HepG2 (cell line): ENCODE data around the gene ITIH1. TPM values are rescaled to one million over a fixed set of nuclear protein-coding genes. Genes with fewer than 3 reads are reported as not detected.

Experiments
- ATAC-seq: fragments of 200-7000 bp; cut with Tn5 transposase; 3 replicates; pipeline ENCODE4 v1.9.1; 2020; ENCODE audit warnings: mild to moderate bottlenecking, moderate library complexity
- BruUV-seq: library from RNA; stranded (reverse); fragments of 400-500 nt; replicated peaks from 2 replicates; lab custom pipeline; 2021; lab: Mats Ljungman, UMichigan
- CTCF ChIA-PET: fragments of 300-600 bp; formaldehyde crosslinking; extraction: SDS; loops from one replicate; lab custom pipeline; 2021; ENCODE audit warnings: low total read pairs, inconsistent platforms, low intra/inter-chr PET ratio; lab: Yijun Ruan, JAX
- POLR2A ChIA-PET: fragments of 350-600 bp; sonication (Branson Sonifier 250); formaldehyde crosslinking; loops from one replicate; lab custom pipeline; 2020; ENCODE audit warnings: antibody characterized with exemption, inconsistent platforms; lab: Yijun Ruan, JAX
- DNase-seq: peaks from one replicate; pipeline ENCODE4 v3.0.0-alpha.2; 2015; ENCODE audit warnings: low spot score
- FAIRE-seq: peaks from 3 replicates; lab custom pipeline; 2011; peaks lifted over from hg19 to GRCh38; lab: Jason Lieb, UNC
- H2AFZ ChIP-seq: one replicate; pipeline ENCODE4 v1.6.1; 2011; ENCODE audit warnings: low read length, inconsistent platforms
- H3K27ac ChIP-seq: fragments of 300-600 bp; 3 replicates; pipeline ENCODE4 v1.8.0; 2011; ENCODE audit warnings: mixed run types, mild to moderate bottlenecking, mixed read lengths, low read length, inconsistent platforms; ENCODE audit not compliant: insufficient read depth; ENCODE audit errors: extremely low read length
- H3K27me3 ChIP-seq, 2 experiments: fragments of 200-600 bp in 1 of 2; 2 replicates in 1 of 2; 3 replicates in 1 of 2; pipeline versions ENCODE4 v1.6.0 to v1.8.0; 2011; ENCODE audit warnings: low read length in 2 of 2, mild to moderate bottlenecking in 2 of 2, moderate library complexity in 2 of 2, inconsistent platforms in 1 of 2; ENCODE audit not compliant: insufficient read depth in 2 of 2, control insufficient read depth in 1 of 2
- H3K36me3 ChIP-seq, 2 experiments: fragments of 200-600 bp in 1 of 2; replicated peaks in 1 of 2; 2 replicates in 1 of 2; 3 replicates in 1 of 2; pipeline versions ENCODE4 v1.5.1 to v1.8.0; 2011; ENCODE audit warnings: low read length in 2 of 2, inconsistent platforms in 1 of 2; ENCODE audit not compliant: insufficient read depth in 2 of 2, control insufficient read depth in 1 of 2
- H3K4me1 ChIP-seq: 2 replicates; pipeline ENCODE4 v1.5.1; 2012; ENCODE audit warnings: low read length, inconsistent platforms; ENCODE audit not compliant: insufficient read depth
- H3K4me2 ChIP-seq: 2 replicates; pipeline ENCODE4 v1.6.0; 2011; ENCODE audit warnings: low read depth, low read length, inconsistent platforms
- H3K4me3 ChIP-seq, 3 experiments: fragments of 200-600 bp in 1 of 3; sonication (generic), shearing (Covaris generic) in 1 of 3; replicated peaks in 1 of 3; 2 replicates each; pipeline ENCODE4 v1.5.1; 2011 to 2016; ENCODE audit warnings: low read length in 3 of 3, inconsistent platforms in 2 of 3, low read depth in 2 of 3, mild to moderate bottlenecking in 2 of 3, control low read depth in 1 of 3, mixed read lengths in 1 of 3; ENCODE audit not compliant: insufficient read depth in 1 of 3
- H3K79me2 ChIP-seq: one replicate; pipeline ENCODE4 v1.6.1; 2011; ENCODE audit warnings: low read length, inconsistent platforms; ENCODE audit not compliant: insufficient read depth
- H3K9ac ChIP-seq: 2 replicates; pipeline ENCODE4 v1.6.0; 2011; ENCODE audit warnings: mild to moderate bottlenecking, low read depth, low read length, inconsistent platforms; ENCODE audit not compliant: insufficient read depth
- H3K9me3 ChIP-seq: 2 replicates; pipeline ENCODE4 v1.5.1; 2012; ENCODE audit warnings: mild to moderate bottlenecking, low read length
- H4K20me1 ChIP-seq: 2 replicates; pipeline ENCODE4 v1.6.0; 2011; ENCODE audit warnings: inconsistent platforms, mild to moderate bottlenecking, low read length, moderate library complexity; ENCODE audit not compliant: insufficient read depth
- ELF1 ChIP-seq: sonication (generic); formaldehyde crosslinking; IDR thresholded peaks from 2 replicates; pipeline ENCODE4 v1.4.0; 2020; ENCODE audit warnings: missing genetic modification reagents
- FOXJ3 ChIP-seq: sonication (generic); formaldehyde crosslinking; IDR thresholded peaks from 2 replicates; pipeline ENCODE4 v1.4.0; 2020; ENCODE audit warnings: missing genetic modification reagents, mild to moderate bottlenecking, borderline replicate concordance
- GPN1 ChIP-seq: sonication (generic); formaldehyde crosslinking; IDR thresholded peaks from 2 replicates; pipeline ENCODE4 v1.5.1; 2020; ENCODE audit warnings: missing genetic modification reagents, borderline replicate concordance
- NCOA5 ChIP-seq: sonication (generic); formaldehyde crosslinking; IDR thresholded peaks from 2 replicates; pipeline ENCODE4 v1.4.0; 2020; ENCODE audit warnings: missing genetic modification reagents
- NR2F6 ChIP-seq, 2 experiments: IDR thresholded peaks; 2 replicates each; pipeline ENCODE4 v1.6.1; 2016; ENCODE audit warnings: antibody characterized with exemption in 1 of 2, mild to moderate bottlenecking in 1 of 2
- RFX5 ChIP-seq: IDR thresholded peaks from 2 replicates; pipeline ENCODE4 v1.6.1; 2011; ENCODE audit warnings: low read depth, low read length, improper control_type of control experiment
- ZNF317 ChIP-seq: sonication (generic); formaldehyde crosslinking; IDR thresholded peaks from 2 replicates; pipeline ENCODE4 v1.5.0; 2020; ENCODE audit warnings: mild to moderate bottlenecking, missing genetic modification reagents
- WGBS: methylation state at CpG from one replicate; pipeline ENCODE4 v1.1.6; 2017; ENCODE audit warnings: low lambda C conversion rate; 5-methylcytosine and 5-hydroxymethylcytosine counted together
- in situ Hi-C: cut with HindIII; loops from 2 replicates; pipeline ENCODE4 v1.10.0; 2017; ENCODE audit warnings: low pct_unique_long_range_greater_than_20kb; ENCODE audit not compliant: extremely low pct_ligation_motif_present
- intact Hi-C: fragments of 100-400 bp; cut with micrococcal nuclease; formaldehyde crosslinking; loops from one replicate; pipeline ENCODE4 v1.10.0; 2022; ENCODE audit not compliant: unreplicated experiment
- polyA plus RNA-seq, 8 experiments: library from polyadenylated mRNA; depleted of rRNA in 3 of 8; stranded (reverse) in 7 of 8; unstranded in 1 of 8; fragments of >200 nt; fragmentation: Illumina TruSeq in 4 of 8; extraction: Trizol in 4 of 8; gene quantifications; 2 replicates each; pipeline versions ENCODE4 v1.2.1 to v1.2.3, GENCODE V29; 2011 to 2016; ENCODE audit warnings: low read depth in 4 of 8, missing spikeins in 1 of 8, mixed read lengths in 1 of 8; ENCODE audit not compliant: insufficient read depth in 1 of 8
- total RNA-seq, 5 experiments: library from RNA; depleted of rRNA; stranded (reverse); fragments of >200 nt; fragmentation: Illumina TruSeq; extraction: Trizol; gene quantifications; 2 replicates each; pipeline ENCODE4 v1.2.3, GENCODE V29; 2016; ENCODE audit warnings: low read depth in 1 of 5
- TF ChIP-seq, protein P1 (sequence below): sonication (generic); formaldehyde crosslinking; conservative IDR thresholded peaks from 2 replicates; pipeline ENCODE4 v1.8.0; 2022; ENCODE audit warnings: mild to moderate bottlenecking, moderate library complexity, missing genetic modification reagents

Gene ITIH1
- total and polyA plus RNA-seq, 2 of the 13 experiments (the other 11 are each of a cell fraction or from before 2014, with no cell fraction given): 12.3 to 19.6 TPM

DNA sequence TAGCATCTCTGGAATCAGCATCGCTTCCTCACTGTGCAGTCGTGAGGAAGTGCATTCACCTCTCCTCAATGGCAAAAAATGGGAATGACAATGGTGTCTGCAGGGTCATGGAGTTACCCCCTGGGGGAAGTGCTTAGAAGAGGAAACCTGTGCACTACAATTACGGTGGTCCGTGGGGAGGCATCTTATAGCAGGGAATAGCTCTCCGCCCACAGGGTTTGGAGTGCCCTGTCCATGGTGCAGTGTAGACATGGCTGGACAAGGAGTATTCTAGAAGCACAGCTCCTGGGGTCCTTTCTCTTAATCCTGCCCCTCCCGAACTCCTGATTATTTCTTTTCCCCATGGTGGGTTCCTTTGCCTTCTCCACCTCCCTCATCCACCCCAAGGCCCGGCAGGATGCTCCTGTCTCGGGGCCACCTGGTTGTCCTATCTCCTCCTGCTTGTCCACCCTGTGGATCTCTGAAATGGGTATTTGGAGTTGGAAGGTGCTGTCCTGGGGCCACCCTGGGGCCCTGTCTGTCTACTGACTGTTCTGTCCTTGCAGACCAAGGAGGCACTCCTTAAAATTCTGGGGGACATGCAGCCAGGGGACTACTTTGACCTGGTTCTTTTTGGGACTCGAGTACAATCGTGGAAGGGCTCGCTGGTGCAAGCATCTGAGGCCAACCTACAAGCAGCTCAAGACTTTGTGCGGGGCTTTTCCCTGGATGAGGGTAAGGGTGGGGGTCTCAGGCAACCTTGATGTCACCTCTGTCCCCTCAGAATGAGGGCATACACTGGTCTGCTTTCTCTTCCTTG lies 5.2 kb downstream of the ITIH1 start:
- BruUV-seq: no TSS peak
- no peak for ATAC-seq
- DNase-seq: no peak
- no peaks in the 10 kb centered on the region for H3K27me3 ChIP-seq
- no peaks in the 10 kb centered on the region for H3K79me2 ChIP-seq
- TF ChIP-seq NR2F6 (IDR thresholded peaks at IDR 0.05) (no peak), NR2F6 (CRISPR knock-in tag; IDR thresholded peaks at IDR 0.05) (no peak), GPN1 (CRISPR knock-in tag) (no peak), RFX5 (no peak), NCOA5 (no peak), ZNF317 (CRISPR knock-in tag) (no peak), FOXJ3 (no peak), ELF1 (CRISPR knock-in tag) (no peak)
- TF ChIP-seq, protein P1, sequence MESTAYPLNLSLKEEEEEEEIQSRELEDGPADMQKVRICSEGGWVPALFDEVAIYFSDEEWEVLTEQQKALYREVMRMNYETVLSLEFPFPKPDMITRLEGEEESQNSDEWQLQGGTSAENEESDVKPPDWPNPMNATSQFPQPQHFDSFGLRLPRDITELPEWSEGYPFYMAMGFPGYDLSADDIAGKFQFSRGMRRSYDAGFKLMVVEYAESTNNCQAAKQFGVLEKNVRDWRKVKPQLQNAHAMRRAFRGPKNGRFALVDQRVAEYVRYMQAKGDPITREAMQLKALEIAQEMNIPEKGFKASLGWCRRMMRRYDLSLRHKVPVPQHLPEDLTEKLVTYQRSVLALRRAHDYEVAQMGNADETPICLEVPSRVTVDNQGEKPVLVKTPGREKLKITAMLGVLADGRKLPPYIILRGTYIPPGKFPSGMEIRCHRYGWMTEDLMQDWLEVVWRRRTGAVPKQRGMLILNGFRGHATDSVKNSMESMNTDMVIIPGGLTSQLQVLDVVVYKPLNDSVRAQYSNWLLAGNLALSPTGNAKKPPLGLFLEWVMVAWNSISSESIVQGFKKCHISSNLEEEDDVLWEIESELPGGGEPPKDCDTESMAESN (CRISPR knock-in tag): no peak
- FAIRE-seq: no peak
- no peak overlapping the region for H2AFZ ChIP-seq
- no peaks in the 10 kb centered on the region for H4K20me1 ChIP-seq
- POLR2A ChIA-PET: interaction anchor here (1.3 to 18.4 kb wide), 4 partner anchors 8 to 23 kb away, joined by 3 to 466 read pairs (median 6); partner anchors contain the start of genes ITIH3 and NEK4
- H3K4me2 ChIP-seq: no peak overlapping the region
- H3K36me3 ChIP-seq: no peaks in the 10 kb centered on the region
- H3K9ac ChIP-seq: no peak overlapping the region
- H3K9me3 ChIP-seq: no peaks in the 10 kb centered on the region
- WGBS: 80% methylated on average over 11 of the region's 12 CpGs
- CTCF ChIA-PET: no interaction called here
- in situ Hi-C loops: no loop called here
- intact Hi-C loops: no loop called here
- peaks cover 78% of the 10 kb centered on the region for H3K4me1 ChIP-seq
- H3K4me3 ChIP-seq: no peak overlapping the region
- no peak overlapping the region for H3K27ac ChIP-seq
